Measurements from ENCODE around the gene FN3K.

The FN3K gene

GRCh38 chr17:82750241-82750908, 15.0 kb downstream of the FN3K start:
- no peak overlapping the region for H3K9ac ChIP-seq (ENCODE audit: low read length)
- no peak overlapping the region for H2AFZ ChIP-seq (ENCODE audit: low read depth, low read length, severe bottlenecking)
- no peaks in the 10 kb centered on the region for H3K9me2 ChIP-seq (replicated peaks; ENCODE audit: insufficient read depth, low read length)
- H3K79me2 ChIP-seq (ENCODE audit: insufficient read depth, low read length): peaks cover 30% of the 10 kb centered on the region
- TF ChIP-seq, protein P1, sequence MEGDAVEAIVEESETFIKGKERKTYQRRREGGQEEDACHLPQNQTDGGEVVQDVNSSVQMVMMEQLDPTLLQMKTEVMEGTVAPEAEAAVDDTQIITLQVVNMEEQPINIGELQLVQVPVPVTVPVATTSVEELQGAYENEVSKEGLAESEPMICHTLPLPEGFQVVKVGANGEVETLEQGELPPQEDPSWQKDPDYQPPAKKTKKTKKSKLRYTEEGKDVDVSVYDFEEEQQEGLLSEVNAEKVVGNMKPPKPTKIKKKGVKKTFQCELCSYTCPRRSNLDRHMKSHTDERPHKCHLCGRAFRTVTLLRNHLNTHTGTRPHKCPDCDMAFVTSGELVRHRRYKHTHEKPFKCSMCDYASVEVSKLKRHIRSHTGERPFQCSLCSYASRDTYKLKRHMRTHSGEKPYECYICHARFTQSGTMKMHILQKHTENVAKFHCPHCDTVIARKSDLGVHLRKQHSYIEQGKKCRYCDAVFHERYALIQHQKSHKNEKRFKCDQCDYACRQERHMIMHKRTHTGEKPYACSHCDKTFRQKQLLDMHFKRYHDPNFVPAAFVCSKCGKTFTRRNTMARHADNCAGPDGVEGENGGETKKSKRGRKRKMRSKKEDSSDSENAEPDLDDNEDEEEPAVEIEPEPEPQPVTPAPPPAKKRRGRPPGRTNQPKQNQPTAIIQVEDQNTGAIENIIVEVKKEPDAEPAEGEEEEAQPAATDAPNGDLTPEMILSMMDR (IDR thresholded peaks at IDR 0.05; ENCODE audit: insufficient read depth, low read length, poor library complexity, severe bottlenecking): no peak
- TF ChIP-seq EZH2phosphoT487 (conservative IDR thresholded peaks at IDR 0.05; ENCODE audit: low read length): no peak
- no peaks in the 10 kb centered on the region for H3K9me3 ChIP-seq (ENCODE audit: insufficient read depth, low read length)
- H3K36me3 ChIP-seq (ENCODE audit: low read length): no peaks in the 10 kb centered on the region
- no peak overlapping the region for H3K4me2 ChIP-seq (ENCODE audit: low read depth, low read length, poor library complexity, severe bottlenecking)
- no peaks in the 10 kb centered on the region for H3K27me3 ChIP-seq (ENCODE audit: low read length)
- 0 out of 2 replicates have a peak, but pooled peaks cover 4% of the 10 kb centered on the region for H3F3A ChIP-seq (ENCODE audit: insufficient read depth)
- no peaks in the 10 kb centered on the region for H4K20me1 ChIP-seq (ENCODE audit: low read depth, low read length)
- H3K27ac ChIP-seq (ENCODE audit: low read depth, low read length): no peak overlapping the region
- no peak overlapping the region for H3K4me3 ChIP-seq (ENCODE audit: insufficient read depth, low read length, poor library complexity, severe bottlenecking)

DNA sequence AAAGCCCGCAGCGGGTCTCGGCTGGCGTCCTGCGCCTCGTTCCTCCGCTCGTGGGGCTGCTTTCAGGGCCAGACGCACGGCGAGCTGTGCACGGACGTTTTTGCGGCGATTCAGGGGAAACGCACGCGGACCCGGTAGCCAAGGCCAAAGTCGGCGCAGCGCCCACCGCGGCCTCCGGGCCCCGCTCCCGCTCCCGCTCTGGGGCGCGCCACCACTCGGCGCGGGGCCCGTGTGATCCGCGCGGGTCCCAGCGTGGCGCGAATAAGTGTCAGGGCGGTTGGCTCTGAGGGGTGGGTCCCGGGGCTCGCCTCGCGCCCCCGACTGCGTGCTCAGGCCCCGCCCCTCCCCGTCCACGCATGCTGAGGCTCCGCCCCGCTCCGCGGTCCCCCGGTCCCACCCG, 15.8 kb downstream of the FN3K start:
- Histone ChIP-seq H4K20me1 (ENCODE audit: low read depth, low read length) (no peaks in the 10 kb centered on the region), H3K9ac (ENCODE audit: low read length) (no peak overlapping the region), H3K27me3 (ENCODE audit: low read length) (no peaks in the 10 kb centered on the region), H3K79me2 (ENCODE audit: insufficient read depth, low read length) (peaks cover 38% of the 10 kb centered on the region), H3K4me2 (ENCODE audit: low read depth, low read length, poor library complexity, severe bottlenecking) (no peak overlapping the region), H3K36me3 (ENCODE audit: low read length) (no peaks in the 10 kb centered on the region), H3K9me2 (replicated peaks; ENCODE audit: insufficient read depth, low read length) (no peaks in the 10 kb centered on the region), H2AFZ (ENCODE audit: low read depth, low read length, severe bottlenecking) (no peak overlapping the region), H3F3A (ENCODE audit: insufficient read depth) (0 out of 2 replicates have a peak, but pooled peaks cover 4% of the 10 kb centered on the region), H3K9me3 (ENCODE audit: insufficient read depth, low read length) (no peaks in the 10 kb centered on the region), H3K4me3 (ENCODE audit: insufficient read depth, low read length, poor library complexity, severe bottlenecking) (no peak overlapping the region), H3K27ac (ENCODE audit: low read depth, low read length) (no peak overlapping the region)
- TF ChIP-seq EZH2phosphoT487 (conservative IDR thresholded peaks at IDR 0.05; ENCODE audit: low read length): no peak
- TF ChIP-seq, protein P1 (IDR thresholded peaks at IDR 0.05; ENCODE audit: insufficient read depth, low read length, poor library complexity, severe bottlenecking): no peak

DNA sequence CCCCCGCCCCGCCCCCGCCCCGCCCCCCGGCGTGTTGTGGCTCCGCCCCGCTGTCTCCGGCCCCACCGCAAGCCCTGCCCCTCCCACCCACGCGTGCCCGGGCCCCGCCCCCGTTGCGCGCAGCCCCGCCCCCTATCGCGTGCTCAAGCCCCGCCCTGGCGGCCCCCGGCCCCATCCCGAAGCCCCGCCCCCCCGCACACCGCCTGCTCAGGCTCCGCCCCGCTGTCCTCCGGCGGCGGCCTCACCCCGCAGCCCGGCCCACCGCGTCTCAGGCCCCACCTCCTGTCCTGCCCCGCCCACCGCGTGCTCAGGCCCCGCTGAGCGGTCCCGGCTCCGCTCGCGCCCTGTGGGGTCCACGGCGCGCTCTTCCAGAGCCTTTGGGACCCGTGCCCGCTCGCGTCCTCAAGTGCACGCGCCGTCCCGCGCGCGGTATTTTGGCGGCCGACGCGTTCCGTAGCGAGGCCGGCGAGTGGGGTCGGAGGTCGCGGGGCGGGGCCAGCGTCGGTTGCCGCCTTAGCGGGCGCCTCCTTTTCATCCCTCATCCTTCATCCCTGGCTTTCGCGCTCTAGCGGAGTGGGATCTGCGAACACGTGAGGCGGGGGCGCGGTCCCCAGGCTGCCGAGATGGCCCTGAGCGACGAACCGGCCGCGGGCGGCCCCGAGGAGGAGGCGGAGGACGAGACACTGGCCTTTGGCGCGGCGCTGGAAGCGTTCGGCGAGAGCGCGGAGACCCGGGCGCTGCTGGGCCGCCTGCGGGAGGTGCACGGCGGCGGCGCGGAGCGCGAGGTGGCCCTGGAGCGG, 16.4 kb downstream of the FN3K start, which contains the start of gene TBCD:
TBCD (plus strand) TSS at position 495 of the 800 bp plus-strand sequence; CDS start at position 624, 129 bp downstream.
- Histone ChIP-seq H4K20me1 (ENCODE audit: low read depth, low read length) (no peaks in the 10 kb centered on the region), H3F3A (ENCODE audit: insufficient read depth) (0 out of 2 replicates have a peak, but pooled peaks cover 4% of the 10 kb centered on the region), H3K4me3 (ENCODE audit: insufficient read depth, low read length, poor library complexity, severe bottlenecking) (peak within 1 kb of the TSS; percentile 93), H3K4me2 (ENCODE audit: low read depth, low read length, poor library complexity, severe bottlenecking) (peak within 1 kb of the TSS; percentile 66), H3K36me3 (ENCODE audit: low read length) (no peaks in the 10 kb centered on the region), H3K9me3 (ENCODE audit: insufficient read depth, low read length) (no peaks in the 10 kb centered on the region), H2AFZ (ENCODE audit: low read depth, low read length, severe bottlenecking) (peak within 1 kb of the TSS; percentile 55), H3K79me2 (ENCODE audit: insufficient read depth, low read length) (peaks cover 40% of the 10 kb centered on the region), H3K27me3 (ENCODE audit: low read length) (no peaks in the 10 kb centered on the region), H3K9ac (ENCODE audit: low read length) (peak within 1 kb of the TSS; percentile 76), H3K9me2 (replicated peaks; ENCODE audit: insufficient read depth, low read length) (no peaks in the 10 kb centered on the region), H3K27ac (ENCODE audit: low read depth, low read length) (peak within 1 kb of the TSS; percentile 71)
- TF ChIP-seq, protein P1 (IDR thresholded peaks at IDR 0.05; ENCODE audit: insufficient read depth, low read length, poor library complexity, severe bottlenecking): no peak
- TF ChIP-seq EZH2phosphoT487 (conservative IDR thresholded peaks at IDR 0.05; ENCODE audit: low read length): no peak
